Colonic mucosa (tissue), 4 donors: ENCODE measurements around the gene FUCA2. TPM values are rescaled to one million over a fixed set of nuclear protein-coding genes. Genes with fewer than 3 reads are reported as not detected.

ENCODE experiments used
- DNase-seq: peaks from one replicate; pipeline ENCODE4 v3.0.0-alpha.2; 2020
- H3K27ac ChIP-seq: fragments of 200-600 bp; one replicate; pipeline ENCODE4 v1.8.0; 2021
- H3K27me3 ChIP-seq: fragments of 200-600 bp; one replicate; pipeline ENCODE4 v1.8.0; 2021
- H3K36me3 ChIP-seq: fragments of 200-600 bp; one replicate; pipeline ENCODE4 v1.8.0; 2021
- H3K4me1 ChIP-seq: fragments of 200-600 bp; one replicate; pipeline ENCODE4 v1.8.0; 2021; ENCODE audit warnings: mild to moderate bottlenecking
- H3K4me3 ChIP-seq: fragments of 200-600 bp; one replicate; pipeline ENCODE4 v1.8.0; 2021
- H3K9ac ChIP-seq, 2 donors: one replicate each; pipeline ENCODE4 v1.7.0; 2013; ENCODE audit warnings: control low read depth in 2 of 2, low read depth in 2 of 2, low read length in 2 of 2
- H3K9me3 ChIP-seq: fragments of 200-600 bp; one replicate; pipeline ENCODE4 v1.8.0; 2021
- intact Hi-C: fragments of 100-400 bp; cut with DNase I; formaldehyde crosslinking; loops from one replicate; pipeline ENCODE4 v1.14.1; 2022
- total RNA-seq, 2 donors: library from RNA; stranded (reverse); fragmentation: NEBNext Ultra II Directional in 1 of 2; extraction: Animal tissue kit (Norgen Biotek cat#: 25700) in 1 of 2; gene quantifications; one replicate each; pipeline ENCODE4 v1.2.1, GENCODE V29; 2021
- TF ChIP-seq, protein P1 (sequence below): fragments of 200-600 bp; IDR thresholded peaks from one replicate; pipeline ENCODE4 v1.8.0; 2022; ENCODE audit warnings: antibody characterized with exemption, mild to moderate bottlenecking
- donor health status: healthy.
- donor health status: DM: no; HTN: no; CAD: no.
- donor health status: DM: no; HTN: no; CAD: no.

FUCA2 gene
- total RNA-seq, 2 donors from 2014 or later, result 72.2 to 93.1 TPM

DNA sequence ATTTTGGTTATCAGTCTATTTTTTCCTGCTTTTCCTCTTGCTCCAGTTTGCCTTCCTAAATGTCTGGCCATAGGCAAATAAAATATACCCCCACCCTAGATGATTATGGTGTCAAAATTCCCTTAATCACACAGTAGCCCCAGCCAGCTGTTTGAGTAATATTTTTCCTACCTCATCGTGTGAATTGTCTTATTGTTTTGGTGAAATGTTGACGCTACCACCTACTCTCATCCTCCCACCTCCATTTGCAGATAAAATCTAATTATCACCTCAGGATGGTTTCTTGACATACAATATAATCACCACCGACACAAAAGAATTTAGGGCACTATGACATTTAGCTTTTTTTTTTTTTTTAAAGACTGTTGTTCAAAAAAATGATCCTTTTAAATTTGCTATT lies 44.1 kb upstream of the FUCA2 start:
- intact Hi-C loops, result no loop called here
- Histone ChIP-seq H3K4me1 (no peaks in the 10 kb centered on the region), H3K9me3 (no peaks in the 10 kb centered on the region), H3K27ac (no peak overlapping the region), H3K4me3 (no peak overlapping the region), H3K36me3 (no peaks in the 10 kb centered on the region), H3K27me3 (no peaks in the 10 kb centered on the region), H3K9ac (no peak overlapping the region)
- TF ChIP-seq, protein P1, sequence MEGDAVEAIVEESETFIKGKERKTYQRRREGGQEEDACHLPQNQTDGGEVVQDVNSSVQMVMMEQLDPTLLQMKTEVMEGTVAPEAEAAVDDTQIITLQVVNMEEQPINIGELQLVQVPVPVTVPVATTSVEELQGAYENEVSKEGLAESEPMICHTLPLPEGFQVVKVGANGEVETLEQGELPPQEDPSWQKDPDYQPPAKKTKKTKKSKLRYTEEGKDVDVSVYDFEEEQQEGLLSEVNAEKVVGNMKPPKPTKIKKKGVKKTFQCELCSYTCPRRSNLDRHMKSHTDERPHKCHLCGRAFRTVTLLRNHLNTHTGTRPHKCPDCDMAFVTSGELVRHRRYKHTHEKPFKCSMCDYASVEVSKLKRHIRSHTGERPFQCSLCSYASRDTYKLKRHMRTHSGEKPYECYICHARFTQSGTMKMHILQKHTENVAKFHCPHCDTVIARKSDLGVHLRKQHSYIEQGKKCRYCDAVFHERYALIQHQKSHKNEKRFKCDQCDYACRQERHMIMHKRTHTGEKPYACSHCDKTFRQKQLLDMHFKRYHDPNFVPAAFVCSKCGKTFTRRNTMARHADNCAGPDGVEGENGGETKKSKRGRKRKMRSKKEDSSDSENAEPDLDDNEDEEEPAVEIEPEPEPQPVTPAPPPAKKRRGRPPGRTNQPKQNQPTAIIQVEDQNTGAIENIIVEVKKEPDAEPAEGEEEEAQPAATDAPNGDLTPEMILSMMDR, result no peak
- DNase-seq, result no peak

DNA sequence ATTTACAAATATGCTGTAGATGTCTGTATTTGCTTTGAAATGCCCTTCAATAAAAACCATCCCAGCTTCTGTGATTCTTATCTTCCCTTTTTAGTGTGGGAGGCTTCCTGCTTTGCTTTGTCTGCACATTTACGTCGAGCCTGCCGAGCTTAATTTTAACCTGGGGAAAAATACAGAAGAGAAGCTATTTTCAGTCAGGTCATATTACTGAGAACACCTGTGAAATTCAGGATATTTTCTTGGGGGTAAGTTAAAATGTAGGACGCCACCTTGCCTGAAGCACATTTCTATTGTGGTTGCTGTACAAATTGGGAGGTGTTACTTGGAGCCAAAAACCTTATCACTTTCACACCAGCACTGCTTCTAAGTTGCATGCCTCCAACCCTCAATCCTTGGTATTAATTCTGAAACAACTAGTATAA lies 43.6 kb upstream of the FUCA2 start:
- H3K36me3 ChIP-seq, result no peaks in the 10 kb centered on the region
- H3K9me3 ChIP-seq, result no peaks in the 10 kb centered on the region
- intact Hi-C loops, result no loop called here
- TF ChIP-seq, protein P1, result no peak
- no peak overlapping the region for H3K4me3 ChIP-seq
- no peak overlapping the region for H3K27ac ChIP-seq
- no peak for DNase-seq
- peak overlapping the region in 1 of 2 donors; percentile 15 for H3K9ac ChIP-seq
- H3K4me1 ChIP-seq, result no peaks in the 10 kb centered on the region
- H3K27me3 ChIP-seq, result no peaks in the 10 kb centered on the region

DNA sequence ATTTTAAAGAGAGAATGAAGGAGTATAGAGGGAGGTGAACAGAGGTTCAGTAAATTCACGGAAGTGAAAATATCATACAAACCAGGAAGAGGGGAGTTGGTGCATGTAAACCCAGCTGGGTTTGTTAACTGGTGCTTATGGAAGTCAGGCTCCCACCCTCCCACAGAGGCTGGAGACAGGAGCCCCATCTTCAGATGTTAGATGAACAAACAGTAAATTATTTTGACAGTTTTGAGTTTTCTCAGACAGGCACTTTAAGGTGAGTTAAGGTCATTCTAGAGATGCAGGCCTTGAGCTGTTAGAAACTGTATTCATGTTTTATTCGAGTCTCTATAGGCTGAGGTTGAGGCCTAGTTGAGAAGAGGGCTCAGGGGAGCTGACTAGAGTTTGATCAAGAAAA lies 41.8 kb upstream of the FUCA2 start:
- no peak overlapping the region for H3K4me3 ChIP-seq
- intact Hi-C loops, result no loop called here
- H3K27ac ChIP-seq, result no peak overlapping the region
- H3K36me3 ChIP-seq, result no peaks in the 10 kb centered on the region
- DNase-seq, result no peak
- no peaks in the 10 kb centered on the region for H3K27me3 ChIP-seq
- H3K9me3 ChIP-seq, result no peaks in the 10 kb centered on the region
- no peaks in the 10 kb centered on the region for H3K4me1 ChIP-seq
- H3K9ac ChIP-seq, result no peak overlapping the region
- TF ChIP-seq, protein P1, result no peak

DNA sequence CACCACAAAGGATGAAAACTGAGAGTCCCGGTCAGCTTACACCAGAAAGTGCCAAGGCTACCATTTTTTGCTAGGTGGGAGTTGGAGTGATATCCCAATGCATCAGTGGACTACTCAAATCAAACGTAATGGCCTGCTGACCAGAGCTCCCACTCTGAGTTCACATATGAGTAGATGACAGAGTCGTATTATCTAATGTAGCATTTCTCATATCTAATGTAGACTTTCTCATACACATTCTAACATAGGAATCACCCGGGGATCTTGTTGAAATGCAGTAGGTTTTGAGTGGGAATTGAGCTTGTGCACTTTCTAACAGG lies 38.4 kb upstream of the FUCA2 start:
- TF ChIP-seq, protein P1, result no peak
- Histone ChIP-seq H3K4me3 (no peak overlapping the region), H3K36me3 (no peaks in the 10 kb centered on the region), H3K27ac (no peak overlapping the region), H3K9me3 (no peaks in the 10 kb centered on the region), H3K27me3 (no peaks in the 10 kb centered on the region), H3K9ac (no peak overlapping the region), H3K4me1 (no peaks in the 10 kb centered on the region)
- intact Hi-C loops, result no loop called here
- no peak for DNase-seq

DNA sequence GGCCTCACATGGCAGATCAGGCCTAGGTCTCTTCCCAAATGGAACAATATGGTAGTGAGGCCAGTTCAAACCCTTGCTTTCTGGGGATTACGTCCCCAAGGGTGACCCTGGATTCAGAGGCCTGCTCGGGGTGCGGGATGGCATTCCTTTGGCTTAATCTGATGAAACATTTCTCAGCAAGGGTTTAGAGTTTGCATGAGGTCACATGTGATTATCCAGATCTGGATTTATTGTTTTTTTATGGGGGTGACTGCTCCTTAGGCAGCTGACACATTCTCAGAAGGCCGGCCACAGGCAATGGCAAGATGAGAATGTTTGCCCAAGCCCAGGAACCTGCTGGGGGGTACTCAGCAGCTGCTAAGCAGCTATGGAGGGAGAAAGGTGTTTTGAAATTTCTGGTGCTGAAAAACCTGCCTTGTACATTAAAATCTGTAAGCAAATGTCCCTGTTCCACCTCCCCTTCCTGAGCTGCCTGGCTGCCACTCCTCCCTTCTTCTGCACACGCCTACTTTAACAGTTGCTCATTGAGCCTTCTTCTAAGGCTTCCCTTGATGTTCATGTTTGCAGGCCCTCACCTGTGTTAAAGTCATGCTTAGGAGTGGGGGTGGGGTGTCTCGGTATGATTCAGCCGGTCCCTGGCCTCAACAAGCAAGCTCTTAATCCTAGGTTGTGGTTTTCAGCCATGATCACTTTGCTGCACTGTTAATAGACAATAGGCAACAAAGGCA lies 37.9 kb upstream of the FUCA2 start:
- Histone ChIP-seq H3K4me3 (no peak overlapping the region), H3K27ac (no peak overlapping the region), H3K9ac (no peak overlapping the region), H3K4me1 (peaks cover 3% of the 10 kb centered on the region), H3K27me3 (no peaks in the 10 kb centered on the region), H3K9me3 (no peaks in the 10 kb centered on the region), H3K36me3 (no peaks in the 10 kb centered on the region)
- no peak for DNase-seq
- intact Hi-C loops, result no loop called here
- TF ChIP-seq, protein P1, result no peak
